CD4-positive, alpha-beta T cell treated with Interleukin-15 for 4 hours (primary cell): ENCODE data around the gene JADE2.
"Not testable (repeated sequence)": the region's sequence is repeated elsewhere in the genome, so short reads cannot be mapped to it uniquely, and the experiment has no call there.

Experiments
- DNase-seq: peaks from one replicate; pipeline ENCODE4 v3.0.0-alpha.2; 2020; ENCODE audit warnings: low spot score

The JADE2 gene

GRCh38 chr5:134524826-134525682 lies at the start of gene JADE2:
Gene JADE2 (plus strand): TSS chr5:134525670. CDS start chr5:134535858, 10,188 bp downstream.
- peak; percentile 90 for DNase-seq

- DNase-seq, result no peak
Observed at GRCh38 chr5:134477462-134478245, 47.8 kb upstream of the JADE2 start.

- no peak for DNase-seq
Observed at GRCh38 chr5:134479839-134480238, 45.6 kb upstream of the JADE2 start.

GRCh38 chr5:134489227-134489944 lies 36.1 kb upstream of the JADE2 start:
- DNase-seq, result no peak

GRCh38 chr5:134490255-134490924 lies 35.1 kb upstream of the JADE2 start:
- DNase-seq, result no peak

GRCh38 chr5:134490925-134491271 lies 34.6 kb upstream of the JADE2 start:
- no peak for DNase-seq

GRCh38 chr5:134491841-134492442 lies 33.5 kb upstream of the JADE2 start:
- no peak for DNase-seq

GRCh38 chr5:134492568-134492967 lies 32.9 kb upstream of the JADE2 start:
- no peak for DNase-seq

- no peak for DNase-seq
Observed at GRCh38 chr5:134493461-134494055, 31.9 kb upstream of the JADE2 start.

GRCh38 chr5:134494780-134495179 lies 30.7 kb upstream of the JADE2 start:
- DNase-seq, result no peak

GRCh38 chr5:134499905-134500304 lies 25.6 kb upstream of the JADE2 start:
- DNase-seq, result not testable (repeated sequence)

GRCh38 chr5:134500699-134501430 lies 24.6 kb upstream of the JADE2 start:
- DNase-seq, result no peak

GRCh38 chr5:134502259-134502658 lies 23.2 kb upstream of the JADE2 start:
- no peak for DNase-seq

- DNase-seq, result peak; percentile 80
Observed at GRCh38 chr5:134503088-134503936, 22.2 kb upstream of the JADE2 start.

- DNase-seq, result no peak
Observed at GRCh38 chr5:134503937-134504437, 21.5 kb upstream of the JADE2 start.

- DNase-seq, result no peak
Observed at GRCh38 chr5:134504629-134505300, 20.7 kb upstream of the JADE2 start.

- DNase-seq, result no peak
Observed at GRCh38 chr5:134506054-134507039, 19.1 kb upstream of the JADE2 start.
